IPS-15b (cell line): ENCODE data around the gene IRF2.

ENCODE experiments used
- H3K27me3 ChIP-seq: one replicate; pipeline ENCODE4 v1.6.1; 2013; ENCODE audit warnings: low read length; ENCODE audit not compliant: control insufficient read depth, insufficient read depth
- H3K36me3 ChIP-seq: one replicate; pipeline ENCODE4 v1.6.1; 2013; ENCODE audit warnings: low read length; ENCODE audit not compliant: control insufficient read depth, insufficient read depth
- H3K4me1 ChIP-seq: one replicate; pipeline ENCODE4 v1.6.1; 2013; ENCODE audit warnings: mild to moderate bottlenecking, low read length; ENCODE audit not compliant: control insufficient read depth, insufficient read depth
- H3K4me3 ChIP-seq: one replicate; pipeline ENCODE4 v1.5.1; 2013; ENCODE audit warnings: low read depth, low read length
- H3K9ac ChIP-seq: one replicate; pipeline ENCODE4 v1.6.1; 2013; ENCODE audit warnings: low read depth, mild to moderate bottlenecking, low read length
- H3K9me3 ChIP-seq: one replicate; pipeline ENCODE4 v1.6.1; 2013; ENCODE audit warnings: mild to moderate bottlenecking, low read length; ENCODE audit not compliant: control insufficient read depth, insufficient read depth

IRF2 gene

GRCh38 chr4:184434501-184435066, 39.8 kb downstream of the IRF2 start:
- Histone ChIP-seq H3K9ac (no peak overlapping the region), H3K4me3 (no peak overlapping the region), H3K36me3 (no peaks in the 10 kb centered on the region), H3K9me3 (no peaks in the 10 kb centered on the region), H3K4me1 (peaks cover 10% of the 10 kb centered on the region), H3K27me3 (no peaks in the 10 kb centered on the region)

- Histone ChIP-seq H3K27me3 (no peaks in the 10 kb centered on the region), H3K9me3 (no peaks in the 10 kb centered on the region), H3K9ac (no peak overlapping the region), H3K36me3 (no peaks in the 10 kb centered on the region), H3K4me1 (peaks cover 10% of the 10 kb centered on the region), H3K4me3 (no peak overlapping the region)
These were observed 40.3 kb downstream of the IRF2 start for GRCh38 chr4:184434021-184434420.

- no peaks in the 10 kb centered on the region for H3K36me3 ChIP-seq
These were observed 41.0 kb downstream of the IRF2 start for GRCh38 chr4:184433258-184433892.

GRCh38 chr4:184432127-184432922, 42.0 kb downstream of the IRF2 start:
- H3K9ac ChIP-seq, result no peak overlapping the region
- no peaks in the 10 kb centered on the region for H3K27me3 ChIP-seq
- no peaks in the 10 kb centered on the region for H3K36me3 ChIP-seq
- no peaks in the 10 kb centered on the region for H3K9me3 ChIP-seq
- H3K4me1 ChIP-seq, result peaks cover 2% of the 10 kb centered on the region
- no peak overlapping the region for H3K4me3 ChIP-seq

More at GRCh38 chr4:184433258-184433892, 41.0 kb downstream of the IRF2 start:
- Histone ChIP-seq H3K9ac (no peak overlapping the region), H3K9me3 (no peaks in the 10 kb centered on the region), H3K27me3 (no peaks in the 10 kb centered on the region), H3K4me1 (peaks cover 7% of the 10 kb centered on the region), H3K4me3 (no peak overlapping the region)

GRCh38 chr4:184430163-184430562, 44.2 kb downstream of the IRF2 start:
- Histone ChIP-seq H3K4me1 (no peaks in the 10 kb centered on the region), H3K9ac (no peak overlapping the region), H3K27me3 (no peaks in the 10 kb centered on the region), H3K4me3 (no peak overlapping the region), H3K9me3 (no peaks in the 10 kb centered on the region), H3K36me3 (no peaks in the 10 kb centered on the region)

- H3K9me3 ChIP-seq, result no peaks in the 10 kb centered on the region
- no peak overlapping the region for H3K9ac ChIP-seq
- peaks cover 6% of the 10 kb centered on the region for H3K36me3 ChIP-seq
- no peaks in the 10 kb centered on the region for H3K27me3 ChIP-seq
- no peaks in the 10 kb centered on the region for H3K4me1 ChIP-seq
- H3K4me3 ChIP-seq, result no peak overlapping the region
These were observed 45.6 kb downstream of the IRF2 start for GRCh38 chr4:184428787-184429186.

- Histone ChIP-seq H3K4me3 (no peak overlapping the region), H3K4me1 (no peaks in the 10 kb centered on the region), H3K36me3 (peaks cover 6% of the 10 kb centered on the region)
These were observed 46.7 kb downstream of the IRF2 start for GRCh38 chr4:184427687-184428086.

GRCh38 chr4:184427093-184427492, 47.3 kb downstream of the IRF2 start:
- Histone ChIP-seq H3K27me3 (no peaks in the 10 kb centered on the region), H3K4me3 (no peak overlapping the region), H3K36me3 (peaks cover 6% of the 10 kb centered on the region), H3K9me3 (no peaks in the 10 kb centered on the region), H3K4me1 (no peaks in the 10 kb centered on the region), H3K9ac (no peak overlapping the region)

More at GRCh38 chr4:184427687-184428086, 46.7 kb downstream of the IRF2 start:
- H3K9ac ChIP-seq, result no peak overlapping the region
- no peaks in the 10 kb centered on the region for H3K9me3 ChIP-seq
- no peaks in the 10 kb centered on the region for H3K27me3 ChIP-seq

- H3K27me3 ChIP-seq, result no peaks in the 10 kb centered on the region
- H3K9ac ChIP-seq, result no peak overlapping the region
- no peaks in the 10 kb centered on the region for H3K4me1 ChIP-seq
- peaks cover 6% of the 10 kb centered on the region for H3K36me3 ChIP-seq
- H3K9me3 ChIP-seq, result no peaks in the 10 kb centered on the region
- no peak overlapping the region for H3K4me3 ChIP-seq
These were observed 49.2 kb downstream of the IRF2 start for GRCh38 chr4:184424993-184425758.

- Histone ChIP-seq H3K36me3 (peaks cover 6% of the 10 kb centered on the region), H3K9me3 (no peaks in the 10 kb centered on the region), H3K4me1 (no peaks in the 10 kb centered on the region), H3K4me3 (no peak overlapping the region), H3K9ac (no peak overlapping the region), H3K27me3 (no peaks in the 10 kb centered on the region)
These were observed 50.1 kb downstream of the IRF2 start for GRCh38 chr4:184424279-184424678.

- H3K36me3 ChIP-seq, result peaks cover 6% of the 10 kb centered on the region
- H3K4me3 ChIP-seq, result no peak overlapping the region
- H3K27me3 ChIP-seq, result no peaks in the 10 kb centered on the region
- H3K4me1 ChIP-seq, result no peaks in the 10 kb centered on the region
- no peaks in the 10 kb centered on the region for H3K9me3 ChIP-seq
- no peak overlapping the region for H3K9ac ChIP-seq
These were observed 51.2 kb downstream of the IRF2 start for GRCh38 chr4:184423003-184423686.
